ENCODE results near the gene ETV7.

Gene ETV7

DNA sequence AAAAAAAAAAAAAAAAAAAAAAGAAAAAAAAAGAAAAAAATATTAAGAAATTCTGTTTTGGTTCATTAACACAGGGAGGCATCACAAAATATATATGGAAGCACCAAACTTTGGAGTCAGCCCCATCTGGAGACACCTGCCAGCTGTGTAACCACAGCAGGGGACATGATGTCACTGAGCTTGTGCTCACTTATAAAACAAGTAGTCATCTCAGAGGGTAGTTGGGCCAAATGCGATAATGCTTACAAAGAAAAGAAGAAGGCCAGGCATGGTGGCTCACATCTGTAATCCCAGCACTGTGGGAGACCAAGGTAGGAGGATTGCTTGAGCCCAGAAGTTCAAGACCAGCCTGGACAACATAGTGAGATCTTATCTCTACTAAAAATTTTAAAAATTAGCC is 49.7 kb downstream of the ETV7 start:
- no peak for DNase-seq

DNA sequence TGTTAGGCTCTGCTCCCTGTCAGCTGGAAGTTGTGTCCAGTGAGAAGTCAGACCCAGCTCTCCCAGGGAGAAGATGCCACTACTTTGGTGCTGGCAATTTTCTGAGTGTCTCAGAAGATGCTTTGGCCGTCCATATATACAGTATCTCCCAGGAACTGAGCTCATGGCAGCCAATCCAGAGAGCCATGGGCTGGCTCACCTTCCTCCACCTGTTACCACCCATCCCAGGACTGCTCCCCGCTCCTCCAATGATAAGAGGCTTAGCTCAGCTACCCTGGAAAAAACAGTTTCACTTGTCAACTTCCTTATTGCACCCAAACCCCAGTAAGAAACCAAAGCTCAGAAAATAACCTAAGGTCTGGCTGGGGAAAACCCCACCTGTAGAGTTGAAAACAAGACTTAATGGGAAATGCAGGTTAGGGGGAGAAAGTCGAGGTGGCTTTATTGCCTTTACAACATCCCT is 50.7 kb downstream of the ETV7 start, which contains the start of gene BNIP5:
Gene BNIP5, minus strand, starts transcription at position 110 of the 463 bp plus-strand sequence. CDS start 6,198 bp downstream, outside the sequence.
- no peak for DNase-seq

DNA sequence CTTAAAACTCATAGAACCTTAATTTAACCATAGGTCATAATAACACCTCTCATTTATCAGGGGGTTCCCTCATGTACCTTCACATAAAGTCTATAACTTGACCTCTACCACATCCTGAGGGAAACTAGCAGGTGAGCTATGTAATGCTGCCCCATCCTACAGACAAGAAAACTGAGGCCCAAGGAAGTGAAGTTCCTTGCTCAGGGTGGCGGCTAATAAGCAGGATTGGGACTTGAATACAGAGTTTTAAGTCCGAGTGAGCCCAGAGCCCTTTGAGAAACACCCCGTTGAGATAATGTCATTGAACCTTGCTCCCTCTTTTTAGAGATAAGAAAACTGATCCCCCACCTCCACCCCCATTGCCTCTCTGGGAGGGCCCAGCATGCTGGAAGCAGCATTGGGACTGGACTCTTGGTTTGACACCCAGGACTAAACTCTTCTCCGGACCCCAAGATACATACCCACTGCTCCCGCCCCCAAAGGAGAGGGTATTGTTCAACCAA is 51.2 kb downstream of the ETV7 start:
- DNase-seq = no peak

DNA sequence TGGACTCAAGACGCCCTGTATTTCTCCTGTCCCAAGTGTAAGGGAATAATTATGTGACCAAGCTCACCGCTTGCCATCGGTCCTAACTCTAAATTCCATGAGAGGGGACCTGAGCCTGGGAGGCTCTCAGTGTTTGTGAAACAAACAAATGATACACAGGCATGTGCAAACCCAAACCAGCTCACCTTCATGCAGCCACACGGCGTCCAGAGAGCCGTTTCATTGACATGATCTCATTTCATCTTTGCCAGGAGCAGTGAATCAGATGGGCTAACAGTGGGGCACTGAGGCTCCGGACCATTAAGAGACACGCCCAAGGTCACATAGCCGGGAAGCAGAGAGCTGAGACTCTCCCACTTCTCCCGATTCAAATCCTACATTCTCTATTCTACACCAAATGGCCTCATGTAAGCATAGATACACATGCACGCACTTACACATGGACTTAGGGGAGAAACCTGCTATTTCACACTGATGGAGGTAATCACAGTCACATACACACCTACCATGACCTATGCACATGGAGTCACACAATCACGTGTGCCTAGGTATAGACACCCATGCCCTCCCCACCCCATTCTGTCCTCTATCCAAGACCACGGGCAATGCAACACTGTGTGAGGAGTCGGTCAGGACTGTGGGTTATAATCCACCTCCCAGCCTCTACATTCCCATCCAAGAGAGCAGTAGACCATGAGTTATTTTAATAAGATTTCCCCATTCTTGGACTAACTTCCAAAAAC is 51.8 kb downstream of the ETV7 start:
- no peak for DNase-seq

DNA sequence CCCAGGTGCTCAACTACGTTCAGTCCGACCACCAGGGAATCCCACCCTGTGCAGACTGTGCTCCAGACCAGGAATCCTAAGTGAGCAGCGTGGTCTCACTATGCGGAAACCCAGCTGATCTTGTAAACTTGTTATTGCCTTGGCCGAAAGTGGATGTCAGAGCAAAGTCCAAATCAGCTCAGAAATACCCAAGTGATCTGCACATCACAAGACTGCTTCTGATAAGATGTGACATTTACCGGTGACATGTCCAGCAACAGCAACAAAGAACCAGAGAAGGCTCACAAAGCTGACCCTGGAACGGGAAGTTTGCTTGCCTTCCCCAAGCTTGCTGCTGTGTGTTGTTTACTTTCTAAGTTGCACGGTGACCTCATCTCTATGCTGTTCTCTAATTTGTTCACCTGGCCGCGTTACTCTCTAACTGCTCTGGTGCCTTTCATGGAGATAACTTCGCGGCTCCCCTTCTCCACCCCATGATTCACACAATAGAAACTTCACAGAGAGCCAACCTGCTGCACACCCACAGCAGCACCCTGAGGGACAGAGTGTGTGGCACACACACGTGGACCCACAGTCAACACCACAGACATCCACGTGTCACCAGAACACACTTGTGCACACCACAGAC is 52.5 kb downstream of the ETV7 start:
- DNase-seq = no peak

DNA sequence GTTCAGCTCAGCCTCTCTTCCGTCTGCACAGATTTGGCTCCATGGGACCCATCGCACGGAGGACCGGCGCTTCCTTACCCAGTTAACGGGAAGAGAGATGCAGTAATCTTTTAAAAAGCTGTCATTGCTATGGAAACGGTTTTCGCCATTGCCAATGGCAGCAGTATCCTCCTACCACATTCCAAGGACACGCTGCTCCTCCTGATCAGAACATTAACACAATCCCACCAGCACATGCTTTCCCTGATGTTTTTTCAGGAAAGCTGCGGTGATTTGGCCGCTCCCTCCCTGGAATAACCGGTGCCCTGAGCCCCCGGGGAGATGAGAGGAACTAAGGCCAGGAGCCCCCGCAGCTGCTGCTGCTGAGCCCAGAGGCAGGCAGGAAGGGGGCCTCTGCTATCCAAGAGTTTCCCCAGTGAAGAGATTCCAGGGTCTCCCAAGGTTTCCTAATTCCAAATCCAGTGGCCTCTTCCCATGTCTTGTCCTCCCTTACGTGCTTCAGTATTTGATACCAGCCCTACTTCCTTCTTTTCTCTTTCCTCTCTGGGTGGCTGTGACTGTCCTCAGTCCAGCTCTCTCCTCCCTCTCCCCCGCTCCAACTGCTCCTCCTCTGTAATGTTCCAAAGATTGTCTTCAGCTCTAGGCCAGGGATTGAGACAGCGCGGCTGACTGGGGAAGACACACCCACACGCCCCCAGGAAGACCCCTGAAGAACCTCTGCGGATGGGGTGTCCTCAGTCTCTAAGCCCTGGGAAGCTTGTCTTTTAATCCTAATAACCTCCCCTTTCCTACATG is 53.3 kb downstream of the ETV7 start:
- no peak for DNase-seq

DNA sequence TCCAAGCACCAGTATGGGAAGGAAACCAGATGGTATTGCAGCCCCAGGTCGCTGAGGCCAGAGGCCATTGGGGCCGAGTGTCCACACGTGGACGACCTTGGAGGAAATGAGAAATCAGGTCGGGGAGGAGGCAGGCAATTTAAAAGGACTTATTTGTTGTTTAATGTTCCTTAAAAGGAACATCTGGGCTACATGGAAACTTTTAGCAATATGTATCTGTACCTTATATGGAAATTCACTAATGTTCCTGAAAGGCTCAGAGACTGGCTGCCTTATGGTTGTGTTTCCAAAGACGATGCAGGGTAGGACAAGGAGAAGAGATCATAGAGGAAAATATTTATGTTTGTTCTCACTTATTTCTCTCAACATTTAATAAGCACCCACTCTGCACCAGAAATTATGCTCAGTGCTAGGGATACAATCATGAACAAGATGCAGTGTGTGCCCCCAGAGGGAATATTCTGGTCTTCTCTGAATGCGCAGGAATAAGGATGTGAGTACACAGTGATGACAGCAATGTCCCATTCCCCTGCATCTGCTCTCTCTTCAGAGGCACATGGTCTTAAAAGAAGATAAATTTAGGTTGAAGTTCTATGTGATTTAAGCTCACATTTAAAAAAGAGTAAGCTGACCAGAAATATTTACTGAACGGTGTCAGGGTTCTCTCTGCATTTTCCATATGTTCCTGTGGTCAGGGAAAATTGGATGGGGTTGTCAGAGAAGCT is 54.1 kb downstream of the ETV7 start:
- DNase-seq = no peak

DNA sequence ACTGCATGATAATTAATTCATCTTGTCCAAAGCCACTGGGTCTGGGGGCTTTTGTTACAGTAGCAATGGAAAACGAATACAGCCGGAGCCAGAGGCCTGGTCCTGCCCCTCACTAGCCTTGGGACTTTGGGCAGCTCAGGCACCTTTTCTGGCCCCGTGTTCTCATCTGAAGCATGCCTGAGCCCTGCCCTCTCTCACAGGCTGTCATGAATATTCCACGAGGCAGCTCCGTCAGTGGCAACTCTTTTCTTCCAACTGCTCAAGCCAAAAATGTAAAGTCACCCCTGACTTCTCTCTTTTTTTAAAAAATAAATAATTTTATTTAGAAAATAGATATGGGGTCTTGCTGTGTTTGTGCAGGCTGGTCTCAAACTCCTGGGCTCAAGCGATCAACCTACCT is 56.1 kb downstream of the ETV7 start:
- DNase-seq = no peak

DNA sequence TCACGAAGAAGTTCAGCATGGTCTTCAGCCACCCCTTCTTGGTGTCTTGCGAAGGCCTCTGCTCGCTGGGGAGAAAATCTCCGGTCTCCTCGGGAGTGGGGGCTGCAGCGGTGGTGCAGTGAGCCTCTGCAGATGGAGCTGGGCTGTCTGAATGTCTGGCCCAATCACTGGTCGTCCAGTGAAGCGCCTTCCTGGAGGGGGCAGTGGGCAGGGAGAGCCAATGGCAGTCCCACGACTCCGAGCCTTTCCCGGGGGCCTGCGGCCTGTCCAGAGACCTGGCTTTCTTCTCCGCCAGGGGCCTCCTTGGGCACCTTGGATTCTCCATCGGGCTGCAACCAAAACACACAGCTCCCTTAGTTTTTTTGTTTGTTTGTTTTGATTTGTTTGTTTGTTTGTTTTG is 57.1 kb downstream of the ETV7 start:
- DNase-seq = no peak

DNA sequence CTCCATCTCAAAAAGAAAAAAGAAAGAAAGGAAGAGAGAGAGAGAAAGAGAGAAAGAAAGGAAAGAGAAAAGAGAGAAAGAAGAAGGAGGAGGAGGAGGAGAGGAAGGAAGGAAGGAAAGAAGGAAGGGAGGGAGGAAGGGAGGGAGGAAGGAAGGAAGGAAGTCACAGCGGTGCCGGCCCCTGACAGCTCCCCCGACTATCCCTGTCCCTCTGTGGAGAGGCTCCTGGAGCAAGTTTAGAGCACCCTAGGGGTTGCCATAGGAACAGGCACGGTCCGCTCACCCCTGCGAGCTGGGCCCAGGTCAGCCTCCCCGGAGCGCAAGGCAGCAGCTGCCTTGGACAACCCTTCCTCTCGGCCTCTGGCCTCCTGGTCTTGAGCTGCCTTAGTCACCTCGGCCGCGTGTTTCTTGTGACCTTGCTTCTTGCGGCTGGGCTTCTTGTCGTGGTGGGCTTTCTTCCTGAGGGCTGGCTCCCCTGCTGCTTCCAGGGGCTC is 57.6 kb downstream of the ETV7 start:
- DNase-seq = no peak

DNA sequence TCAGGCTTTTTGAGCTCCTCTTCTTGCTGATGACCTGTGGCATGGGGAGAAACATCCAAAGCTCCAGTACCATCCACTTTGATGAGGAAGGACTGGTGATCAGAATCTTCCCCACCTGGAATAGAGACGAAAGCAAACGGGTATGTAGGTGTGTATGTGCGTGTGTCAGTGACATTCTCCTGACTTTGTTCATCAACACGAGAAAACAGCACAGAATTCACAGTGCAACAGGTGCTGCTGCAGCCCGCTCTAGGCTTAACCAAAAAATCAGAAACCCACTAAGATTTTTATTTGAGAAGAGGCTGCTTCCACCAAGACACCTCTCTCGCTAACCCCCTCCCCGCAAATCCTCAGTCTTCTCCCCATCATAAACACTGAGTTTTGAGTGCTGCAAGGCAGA is 58.9 kb downstream of the ETV7 start:
- no peak for DNase-seq

DNA sequence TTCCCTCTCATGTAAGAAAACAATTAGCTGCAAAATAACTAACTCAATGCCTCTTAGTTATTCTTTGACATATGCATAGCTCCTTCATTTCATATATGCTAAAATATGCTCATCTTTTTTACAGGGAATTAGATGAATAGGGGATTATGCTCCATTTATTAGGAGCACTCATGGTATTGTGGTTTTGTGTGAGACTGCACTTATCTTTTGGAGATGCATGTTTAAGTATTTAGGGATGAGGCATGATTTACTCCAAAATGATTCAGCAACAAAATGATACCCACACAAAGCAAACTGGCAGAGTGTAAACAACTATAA is 59.6 kb downstream of the ETV7 start:
- no peak for DNase-seq

DNA sequence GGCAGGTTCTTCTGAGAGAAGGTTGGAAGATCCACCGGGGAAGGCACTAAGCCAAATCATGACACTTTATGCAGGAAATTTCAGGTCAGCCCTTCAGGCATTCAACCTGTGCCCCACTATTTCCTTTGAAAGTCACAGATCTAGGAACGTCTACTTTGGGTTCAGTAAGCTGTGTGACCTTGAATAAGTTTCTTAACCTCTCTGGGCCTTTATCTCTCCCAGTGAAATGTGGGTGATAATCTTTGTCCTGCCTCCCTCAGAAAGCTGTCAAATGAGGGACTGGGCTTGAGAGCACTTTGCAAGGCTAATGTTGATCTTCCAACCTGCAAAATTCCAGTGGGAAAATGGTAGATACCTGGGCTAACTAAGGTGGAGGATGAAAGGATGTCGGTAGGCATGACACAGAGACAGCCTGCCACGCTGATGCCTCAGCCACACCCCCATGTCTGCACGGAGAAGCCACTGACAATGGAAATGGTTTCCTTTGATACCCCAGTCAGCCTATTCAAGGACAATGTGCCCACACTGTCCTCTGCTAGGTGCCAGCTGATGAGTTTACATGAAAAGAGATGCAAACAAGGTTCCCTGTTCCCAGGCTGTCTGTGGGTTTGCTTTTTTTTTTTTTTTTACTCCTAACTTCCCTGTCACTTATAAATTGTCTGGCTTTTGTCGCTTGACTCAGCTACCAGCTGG is 60.1 kb downstream of the ETV7 start:
- no peak for DNase-seq

DNA sequence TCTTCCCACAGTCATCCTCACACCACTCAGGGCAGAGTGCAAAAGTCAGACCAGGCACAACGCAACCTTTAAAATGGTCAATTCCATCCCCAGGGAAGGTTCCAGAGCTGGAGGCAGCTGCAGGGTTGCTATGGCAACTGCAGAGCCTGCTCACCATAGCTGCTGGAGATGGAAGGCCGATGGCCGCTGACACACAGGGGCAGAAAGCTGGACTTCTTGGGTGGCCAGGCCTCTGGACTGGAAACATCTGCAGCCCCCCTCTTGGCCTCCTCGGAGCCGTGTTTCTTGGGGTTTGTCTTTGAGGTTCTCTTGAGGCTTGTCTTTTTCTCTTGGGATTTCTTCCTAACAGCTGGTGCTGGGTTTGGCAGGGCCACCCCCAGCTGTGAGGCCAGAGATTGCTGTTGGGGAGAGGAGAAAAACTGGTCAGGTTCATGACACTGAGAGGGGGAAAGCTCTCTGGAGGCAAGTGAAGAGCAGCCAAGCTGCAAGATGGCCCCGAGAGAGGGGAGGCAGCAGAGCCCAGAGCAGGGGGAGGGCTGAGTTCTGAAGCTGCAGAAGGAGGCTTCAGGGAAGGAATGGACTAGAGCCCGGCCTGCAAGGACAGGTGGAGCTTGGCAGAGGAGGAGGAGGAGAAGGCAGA is 61.0 kb downstream of the ETV7 start:
- DNase-seq = no peak

DNA sequence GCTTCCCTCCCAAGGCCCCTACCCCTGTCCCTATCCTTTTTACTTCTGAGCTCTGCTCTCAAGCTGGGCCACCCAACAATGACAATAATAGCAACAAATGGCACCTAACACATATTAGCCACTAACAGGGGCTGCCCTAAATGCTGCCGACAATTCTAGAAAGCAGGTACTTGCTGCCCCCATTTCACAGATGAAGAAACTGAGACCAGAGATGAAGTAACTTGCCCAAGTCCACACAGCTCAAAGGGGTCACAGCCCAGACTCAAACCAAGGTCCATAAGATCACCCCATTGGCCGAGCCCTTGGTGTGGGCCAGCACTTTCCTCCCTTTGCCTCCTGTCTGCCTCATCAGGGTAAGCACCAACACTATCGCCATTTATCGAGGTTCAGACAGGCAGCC is 62.8 kb downstream of the ETV7 start:
- no peak for DNase-seq

DNA sequence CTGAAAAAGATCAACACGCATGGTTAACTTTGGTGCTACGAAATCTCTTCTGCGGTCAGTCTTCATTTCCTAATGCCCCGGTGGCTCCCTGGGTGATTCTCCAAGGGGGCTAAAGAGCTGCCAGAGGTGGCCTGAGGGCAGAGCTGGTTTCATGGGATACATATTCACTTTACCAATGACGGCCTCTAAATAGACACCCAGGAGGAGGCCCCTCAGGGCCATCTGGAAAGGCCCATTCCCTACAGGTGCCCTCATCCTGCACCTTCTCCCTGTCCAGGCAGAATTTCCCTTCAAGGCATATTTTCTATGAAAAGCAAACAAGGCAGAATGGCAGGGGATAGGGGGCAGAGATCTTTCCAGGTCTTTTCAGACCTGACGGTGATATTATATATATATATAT is 63.3 kb downstream of the ETV7 start:
- DNase-seq = no peak

DNA sequence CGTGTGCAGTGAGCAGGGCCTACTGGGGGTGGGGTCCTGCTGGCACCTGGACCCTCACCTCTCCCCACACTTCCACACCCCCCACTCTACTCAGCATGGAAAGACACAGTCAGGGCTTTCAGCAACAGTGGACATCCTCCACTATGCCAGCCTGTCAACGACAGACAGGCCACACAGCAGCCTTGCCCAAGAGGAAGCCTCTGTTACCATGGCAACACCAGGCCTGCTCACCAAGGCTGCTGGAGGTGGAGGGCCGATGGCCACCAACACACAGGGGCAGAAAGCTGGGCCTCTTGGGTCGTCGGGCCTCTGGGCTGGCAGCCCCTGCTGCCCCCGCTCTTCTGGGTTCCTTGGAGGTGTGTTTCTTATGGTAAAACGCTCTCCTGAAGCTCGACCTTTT is 64.4 kb downstream of the ETV7 start:
- no peak for DNase-seq

DNA sequence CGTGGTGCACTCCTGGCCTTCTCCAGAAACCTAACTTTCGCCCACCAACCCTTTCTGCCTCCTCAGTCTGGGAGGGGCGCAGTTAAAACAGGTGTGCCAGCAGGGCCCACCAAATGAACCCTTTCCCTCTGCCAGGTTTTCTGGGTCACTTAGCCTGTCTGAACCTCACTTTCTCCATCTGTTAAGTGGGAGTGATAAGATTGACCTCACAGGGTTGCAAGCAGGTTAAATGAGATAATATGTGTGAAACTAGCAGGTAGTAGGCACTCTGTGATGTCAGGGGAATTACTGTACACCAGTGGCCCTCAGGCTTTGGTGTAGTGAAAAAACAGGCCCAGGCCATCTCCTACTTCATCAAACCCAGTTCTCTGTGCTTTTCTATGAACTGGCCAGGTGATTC is 64.9 kb downstream of the ETV7 start:
- DNase-seq = no peak

DNA sequence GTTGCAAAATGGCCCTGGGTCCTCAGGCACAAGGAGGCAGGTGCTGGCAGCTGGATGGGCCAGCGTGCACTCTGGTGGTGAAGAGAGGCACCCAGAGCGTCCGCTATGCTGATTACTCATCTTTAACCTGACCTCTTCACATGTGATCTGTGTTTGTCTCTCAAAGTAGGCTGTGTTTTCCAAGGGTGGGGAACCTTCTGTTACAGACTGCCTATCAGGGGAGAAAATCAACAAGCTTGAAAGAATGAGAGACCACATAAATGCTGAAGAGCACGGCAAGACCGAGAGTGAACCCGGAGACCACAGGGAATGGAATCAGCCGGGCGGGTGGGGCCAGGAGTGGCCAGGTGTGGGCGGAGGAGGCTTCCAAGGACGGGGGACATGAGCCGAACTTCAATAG is 67.0 kb downstream of the ETV7 start:
- no peak for DNase-seq

DNA sequence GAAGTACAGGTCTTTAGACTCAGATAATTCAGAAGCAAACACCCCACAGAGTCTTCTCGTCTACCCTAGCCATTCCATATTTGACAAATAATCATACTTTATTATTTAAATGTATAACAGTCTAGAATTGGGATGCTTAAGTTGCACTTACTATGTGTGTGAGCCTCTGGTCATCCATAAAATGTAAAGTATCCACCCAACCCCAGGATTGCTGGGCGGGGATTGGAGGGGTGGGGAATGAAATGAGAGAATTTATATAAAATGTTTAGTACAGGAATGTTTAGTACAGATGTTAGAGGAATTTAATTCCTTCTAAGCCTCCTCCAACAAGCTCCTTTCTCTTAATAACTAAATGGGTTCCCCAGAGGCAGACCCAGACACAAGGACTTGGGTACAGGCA is 67.6 kb downstream of the ETV7 start:
- DNase-seq = no peak

DNA sequence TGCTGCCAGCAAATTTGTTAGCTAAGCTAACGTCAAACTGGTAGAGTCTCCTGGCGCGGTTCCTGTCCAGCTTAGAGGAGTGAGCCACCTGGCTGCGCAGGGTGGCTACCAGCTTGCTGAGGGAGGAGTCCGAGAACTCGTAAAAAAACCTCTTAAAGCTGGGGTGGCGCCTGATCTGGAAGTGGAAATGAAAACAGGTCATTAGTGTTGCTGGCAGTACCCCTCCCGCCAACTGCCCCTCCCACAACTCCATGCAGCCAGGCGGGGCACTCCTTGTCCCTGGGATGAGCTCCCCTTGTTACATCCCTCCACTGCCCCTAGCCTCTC is 68.1 kb downstream of the ETV7 start:
- DNase-seq = no peak
